HepG2 (cell line): ENCODE measurements around the gene C1orf198. TPM values are rescaled to one million over a fixed set of nuclear protein-coding genes. Genes with fewer than 3 reads are reported as not detected.

Experiments
- ATAC-seq: fragments of 200-7000 bp; cut with Tn5 transposase; 3 replicates; pipeline ENCODE4 v1.9.1; 2020; ENCODE audit warnings: mild to moderate bottlenecking, moderate library complexity
- BruUV-seq: library from RNA; stranded (reverse); fragments of 400-500 nt; replicated peaks from 2 replicates; lab custom pipeline; 2021; lab: Mats Ljungman, UMichigan
- CTCF ChIA-PET: fragments of 300-600 bp; formaldehyde crosslinking; extraction: SDS; loops from one replicate; lab custom pipeline; 2021; ENCODE audit warnings: low total read pairs, inconsistent platforms, low intra/inter-chr PET ratio; lab: Yijun Ruan, JAX
- POLR2A ChIA-PET: fragments of 350-600 bp; sonication (Branson Sonifier 250); formaldehyde crosslinking; loops from one replicate; lab custom pipeline; 2020; ENCODE audit warnings: antibody characterized with exemption, inconsistent platforms; lab: Yijun Ruan, JAX
- DNase-seq: peaks from one replicate; pipeline ENCODE4 v3.0.0-alpha.2; 2015; ENCODE audit warnings: low spot score
- FAIRE-seq: peaks from 3 replicates; lab custom pipeline; 2011; peaks lifted over from hg19 to GRCh38; lab: Jason Lieb, UNC
- H2AFZ ChIP-seq: one replicate; pipeline ENCODE4 v1.6.1; 2011; ENCODE audit warnings: low read length, inconsistent platforms
- H3K27ac ChIP-seq: fragments of 300-600 bp; 3 replicates; pipeline ENCODE4 v1.8.0; 2011; ENCODE audit warnings: mixed run types, mild to moderate bottlenecking, mixed read lengths, low read length, inconsistent platforms; ENCODE audit not compliant: insufficient read depth; ENCODE audit errors: extremely low read length
- H3K27me3 ChIP-seq, 2 experiments: fragments of 200-600 bp in 1 of 2; 2 replicates in 1 of 2; 3 replicates in 1 of 2; pipeline versions ENCODE4 v1.6.0 to v1.8.0; 2011; ENCODE audit warnings: low read length in 2 of 2, mild to moderate bottlenecking in 2 of 2, moderate library complexity in 2 of 2, inconsistent platforms in 1 of 2; ENCODE audit not compliant: insufficient read depth in 2 of 2, control insufficient read depth in 1 of 2
- H3K36me3 ChIP-seq, 2 experiments: fragments of 200-600 bp in 1 of 2; replicated peaks in 1 of 2; 2 replicates in 1 of 2; 3 replicates in 1 of 2; pipeline versions ENCODE4 v1.5.1 to v1.8.0; 2011; ENCODE audit warnings: low read length in 2 of 2, inconsistent platforms in 1 of 2; ENCODE audit not compliant: insufficient read depth in 2 of 2, control insufficient read depth in 1 of 2
- H3K4me1 ChIP-seq: 2 replicates; pipeline ENCODE4 v1.5.1; 2012; ENCODE audit warnings: low read length, inconsistent platforms; ENCODE audit not compliant: insufficient read depth
- H3K4me2 ChIP-seq: 2 replicates; pipeline ENCODE4 v1.6.0; 2011; ENCODE audit warnings: low read depth, low read length, inconsistent platforms
- H3K4me3 ChIP-seq, 3 experiments: fragments of 200-600 bp in 1 of 3; sonication (generic), shearing (Covaris generic) in 1 of 3; replicated peaks in 1 of 3; 2 replicates each; pipeline ENCODE4 v1.5.1; 2011 to 2016; ENCODE audit warnings: low read length in 3 of 3, inconsistent platforms in 2 of 3, low read depth in 2 of 3, mild to moderate bottlenecking in 2 of 3, control low read depth in 1 of 3, mixed read lengths in 1 of 3; ENCODE audit not compliant: insufficient read depth in 1 of 3
- H3K79me2 ChIP-seq: one replicate; pipeline ENCODE4 v1.6.1; 2011; ENCODE audit warnings: low read length, inconsistent platforms; ENCODE audit not compliant: insufficient read depth
- H3K9ac ChIP-seq: 2 replicates; pipeline ENCODE4 v1.6.0; 2011; ENCODE audit warnings: mild to moderate bottlenecking, low read depth, low read length, inconsistent platforms; ENCODE audit not compliant: insufficient read depth
- H3K9me3 ChIP-seq: 2 replicates; pipeline ENCODE4 v1.5.1; 2012; ENCODE audit warnings: mild to moderate bottlenecking, low read length
- H4K20me1 ChIP-seq: 2 replicates; pipeline ENCODE4 v1.6.0; 2011; ENCODE audit warnings: inconsistent platforms, mild to moderate bottlenecking, low read length, moderate library complexity; ENCODE audit not compliant: insufficient read depth
- SRSF1 ChIP-seq: fragments of 200-400 bp; formaldehyde crosslinking; optimal IDR thresholded peaks from 2 replicates; pipeline ENCODE3; 2017; ENCODE audit warnings: mild to moderate bottlenecking, low read depth, low read length, moderate library complexity
- ZFP62 ChIP-seq: sonication (generic); formaldehyde crosslinking; IDR thresholded peaks from 2 replicates; pipeline ENCODE4 v1.4.0; 2020; ENCODE audit warnings: missing genetic modification reagents
- ZNF17 ChIP-seq: sonication (generic); formaldehyde crosslinking; IDR thresholded peaks from 2 replicates; pipeline ENCODE4 v1.5.0; 2020; ENCODE audit warnings: mild to moderate bottlenecking, missing genetic modification reagents
- ZNF768 ChIP-seq: sonication (generic); formaldehyde crosslinking; IDR thresholded peaks from 2 replicates; pipeline ENCODE4 v1.4.0; 2020; ENCODE audit warnings: missing genetic modification reagents
- ZNF891 ChIP-seq: sonication (generic); formaldehyde crosslinking; IDR thresholded peaks from 2 replicates; pipeline ENCODE4 v1.5.0; 2020; ENCODE audit warnings: mild to moderate bottlenecking, missing genetic modification reagents
- WGBS: methylation state at CpG from one replicate; pipeline ENCODE4 v1.1.6; 2017; ENCODE audit warnings: low lambda C conversion rate; 5-methylcytosine and 5-hydroxymethylcytosine counted together
- in situ Hi-C: cut with HindIII; loops from 2 replicates; pipeline ENCODE4 v1.10.0; 2017; ENCODE audit warnings: low pct_unique_long_range_greater_than_20kb; ENCODE audit not compliant: extremely low pct_ligation_motif_present
- intact Hi-C: fragments of 100-400 bp; cut with micrococcal nuclease; formaldehyde crosslinking; loops from one replicate; pipeline ENCODE4 v1.10.0; 2022; ENCODE audit not compliant: unreplicated experiment
- polyA plus RNA-seq, 8 experiments: library from polyadenylated mRNA; depleted of rRNA in 3 of 8; stranded (reverse) in 7 of 8; unstranded in 1 of 8; fragments of >200 nt; fragmentation: Illumina TruSeq in 4 of 8; extraction: Trizol in 4 of 8; gene quantifications; 2 replicates each; pipeline versions ENCODE4 v1.2.1 to v1.2.3, GENCODE V29; 2011 to 2016; ENCODE audit warnings: low read depth in 4 of 8, missing spikeins in 1 of 8, mixed read lengths in 1 of 8; ENCODE audit not compliant: insufficient read depth in 1 of 8
- total RNA-seq, 5 experiments: library from RNA; depleted of rRNA; stranded (reverse); fragments of >200 nt; fragmentation: Illumina TruSeq; extraction: Trizol; gene quantifications; 2 replicates each; pipeline ENCODE4 v1.2.3, GENCODE V29; 2016; ENCODE audit warnings: low read depth in 1 of 5

Gene C1orf198
- total and polyA plus RNA-seq, 2 of the 13 experiments (the other 11 are each of a cell fraction or from before 2014, with no cell fraction given): 12.7 to 13.4 TPM

- H4K20me1 ChIP-seq: no peaks in the 10 kb centered on the region
- FAIRE-seq: no peak
- POLR2A ChIA-PET: no interaction called here
- CTCF ChIA-PET: no interaction called here
- no peak for DNase-seq
- no peak overlapping the region for H2AFZ ChIP-seq
- no peak for ATAC-seq
- intact Hi-C loops: no loop called here
- H3K9ac ChIP-seq: no peak overlapping the region
- no peak overlapping the region for H3K4me2 ChIP-seq
- in situ Hi-C loops: no loop called here
- TF ChIP-seq ZNF891 (CRISPR knock-in tag): no peak
- TF ChIP-seq ZNF768 (CRISPR knock-in tag): no peak
- TF ChIP-seq ZFP62 (CRISPR knock-in tag): no peak
- TF ChIP-seq ZNF17: no peak
- H3K4me3 ChIP-seq: no peak overlapping the region
- peaks cover 0 to 2% of the 10 kb centered on the region in 2 experiments; a peak in 3 of 5 replicates for H3K36me3 ChIP-seq
- whole genome bisulfite sequencing: 99% methylated on average over 9 of the region's 9 CpGs
- no peaks in the 10 kb centered on the region for H3K27me3 ChIP-seq
- H3K9me3 ChIP-seq: no peaks in the 10 kb centered on the region
- H3K4me1 ChIP-seq: peaks cover 50% of the 10 kb centered on the region
- no peak overlapping the region for H3K27ac ChIP-seq
- H3K79me2 ChIP-seq: peaks cover 33% of the 10 kb centered on the region
- BruUV-seq: no TSS peak
Measured at GRCh38 chr1:230864441-230864840, 3.9 kb downstream of the C1orf198 start.

- no peak for ATAC-seq
- POLR2A ChIA-PET: no interaction called here
- peaks cover 36% of the 10 kb centered on the region for H3K79me2 ChIP-seq
- H3K9me3 ChIP-seq: no peaks in the 10 kb centered on the region
- 91% methylated on average over 2 of the region's 6 CpGs for WGBS
- no peaks in the 10 kb centered on the region for H4K20me1 ChIP-seq
- no peak overlapping the region for H3K9ac ChIP-seq
- no peak overlapping the region for H3K27ac ChIP-seq
- CTCF ChIA-PET: no interaction called here
- H3K4me1 ChIP-seq: peaks cover 48% of the 10 kb centered on the region
- in situ Hi-C loops: no loop called here
- no peak for TF ChIP-seq SRSF1
- no peak overlapping the region for H3K4me2 ChIP-seq
- intact Hi-C loops: no loop called here
- H3K27me3 ChIP-seq: no peaks in the 10 kb centered on the region
- H3K4me3 ChIP-seq: no peak overlapping the region
- FAIRE-seq: no peak
- H2AFZ ChIP-seq: no peak overlapping the region
- no peak for DNase-seq
- peaks cover 0 to 2% of the 10 kb centered on the region in 2 experiments; a peak in 3 of 5 replicates for H3K36me3 ChIP-seq
- no TSS peak for BruUV-seq
Measured at GRCh38 chr1:230863449-230863848, 4.9 kb downstream of the C1orf198 start.
